SK-N-SH treated with all-trans-retinoic acid at 6 μM for 48 hours (cell line): ENCODE results near the gene PGAM1.
"Not testable (repeated sequence)": the region's sequence is repeated elsewhere in the genome, so short reads cannot be mapped to it uniquely, and the experiment has no call there.

Experiments
- ARNTL ChIP-seq: fragments of 450-650 bp; formaldehyde crosslinking; IDR thresholded peaks from 2 replicates; pipeline ENCODE4 v1.5.0; 2020; ENCODE audit warnings: low read depth, mild to moderate bottlenecking, moderate library complexity, borderline replicate concordance
- CSDC2 ChIP-seq: fragments of 250-450 bp; sonication (Bioruptor Pico); IDR thresholded peaks from 2 replicates; pipeline ENCODE4 v1.5.0; 2020; ENCODE audit warnings: mild to moderate bottlenecking, moderate library complexity
- CSRNP3 ChIP-seq: fragments of 250-450 bp; sonication (Bioruptor Pico); IDR thresholded peaks from 2 replicates; pipeline ENCODE4 v1.5.1; 2021; ENCODE audit warnings: mild to moderate bottlenecking, moderate library complexity
- GLIS3 ChIP-seq: fragments of 250-450 bp; sonication (Bioruptor Pico); IDR thresholded peaks from 2 replicates; pipeline ENCODE4 v1.5.0; 2020; ENCODE audit warnings: mild to moderate bottlenecking, moderate library complexity
- PATZ1 ChIP-seq: fragments of 250-450 bp; sonication (Bioruptor Pico); IDR thresholded peaks from 2 replicates; pipeline ENCODE4 v1.8.0; 2020; ENCODE audit warnings: mild to moderate bottlenecking, moderate library complexity, borderline replicate concordance
- SNAI2 ChIP-seq: fragments of 250-450 bp; sonication (Bioruptor Pico); IDR thresholded peaks from 2 replicates; pipeline ENCODE4 v1.5.0; 2020; ENCODE audit warnings: mild to moderate bottlenecking, moderate library complexity
- TOX ChIP-seq: fragments of 250-450 bp; sonication (Bioruptor Pico); IDR thresholded peaks from 2 replicates; pipeline ENCODE4 v1.8.0; 2021; ENCODE audit warnings: mild to moderate bottlenecking, moderate library complexity, borderline replicate concordance
- TSHZ2 ChIP-seq: fragments of 250-450 bp; sonication (Bioruptor Pico); IDR thresholded peaks from 2 replicates; pipeline ENCODE4 v1.5.0; 2020; ENCODE audit warnings: mild to moderate bottlenecking, moderate library complexity
- ZC3H10 ChIP-seq: fragments of 250-450 bp; sonication (Bioruptor Pico); IDR thresholded peaks from 2 replicates; pipeline ENCODE4 v1.5.1; 2021; ENCODE audit warnings: mild to moderate bottlenecking, moderate library complexity
- ZFP3 ChIP-seq: fragments of 250-450 bp; sonication (Bioruptor Pico); IDR thresholded peaks from 2 replicates; pipeline ENCODE4 v1.5.0; 2020; ENCODE audit warnings: mild to moderate bottlenecking, moderate library complexity
- ZFP30 ChIP-seq: fragments of 450-650 bp; formaldehyde crosslinking; IDR thresholded peaks from 2 replicates; pipeline ENCODE4 v1.5.0; 2022; ENCODE audit warnings: mild to moderate bottlenecking, moderate library complexity
- ZNF565 ChIP-seq: fragments of 450-650 bp; formaldehyde crosslinking; conservative IDR thresholded peaks from 2 replicates; pipeline ENCODE4 v1.5.0; 2020; ENCODE audit warnings: low read depth, mild to moderate bottlenecking, moderate library complexity
- ZNF70 ChIP-seq: fragments of 450-650 bp; formaldehyde crosslinking; IDR thresholded peaks from 2 replicates; pipeline ENCODE4 v1.5.0; 2020; ENCODE audit warnings: mild to moderate bottlenecking, moderate library complexity
- ZNF8 ChIP-seq: fragments of 450-650 bp; formaldehyde crosslinking; IDR thresholded peaks from 2 replicates; pipeline ENCODE4 v1.5.0; 2020; ENCODE audit warnings: mild to moderate bottlenecking, moderate library complexity

DNA sequence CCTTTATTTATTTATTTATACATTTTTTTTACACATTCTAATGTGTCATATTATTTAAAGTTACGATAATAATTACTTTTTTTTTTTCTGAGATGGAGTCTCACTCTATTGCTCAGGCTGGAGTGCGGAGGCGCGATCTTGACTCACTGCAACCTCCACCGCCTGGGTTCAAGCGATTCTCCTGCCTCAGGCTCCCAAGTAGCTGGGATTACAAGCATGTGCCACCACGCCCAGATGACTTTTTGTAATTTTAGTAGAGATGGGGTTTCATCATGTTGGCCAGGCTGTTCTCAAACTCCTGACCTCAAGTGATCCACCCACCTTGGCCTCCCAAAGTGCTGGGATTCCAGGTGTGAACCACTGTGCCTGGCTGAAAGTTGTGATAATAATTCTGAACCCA, 19.5 kb upstream of the PGAM1 start:
- not testable (repeated sequence) for TF ChIP-seq CSDC2 (CRISPR knock-in tag); ZNF565 (CRISPR knock-in tag); PATZ1 (CRISPR knock-in tag); TOX (CRISPR knock-in tag); ARNTL (CRISPR knock-in tag); ZC3H10 (CRISPR knock-in tag); ZFP3 (CRISPR knock-in tag); GLIS3 (CRISPR knock-in tag); CSRNP3 (CRISPR knock-in tag); ZNF8; TSHZ2 (CRISPR knock-in tag); ZFP30 (CRISPR knock-in tag); SNAI2 (CRISPR knock-in tag); ZNF70 (CRISPR knock-in tag)
